ENCODE measurements around the gene MYO5C. TPM values are rescaled to one million over a fixed set of nuclear protein-coding genes. Genes with fewer than 3 reads are reported as not detected.

The MYO5C gene
- total RNA-seq, 1 donor from 2014 or later = 23.0 TPM

DNA sequence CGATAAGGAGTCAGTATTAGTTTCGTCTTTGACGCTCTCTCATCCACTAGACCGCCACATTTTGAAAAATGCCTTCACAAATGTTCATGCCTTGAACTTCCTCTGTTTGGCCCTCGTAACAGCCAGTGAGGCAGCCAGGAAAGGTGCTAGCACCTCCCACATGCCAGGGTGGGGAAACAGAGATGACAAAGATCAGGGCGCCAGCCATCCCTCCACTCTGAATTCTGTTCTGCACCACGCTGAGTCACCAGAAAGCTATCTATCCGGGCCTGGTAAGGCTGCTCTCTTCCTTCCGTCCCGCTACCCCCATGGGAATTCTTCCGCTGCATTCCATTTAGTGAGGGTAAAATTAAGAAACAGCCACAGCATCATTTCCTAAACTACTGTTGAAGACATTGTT lies 151.7 kb downstream of the MYO5C start:
- Mint-ChIP-seq H3K27me3 (ENCODE audit: low read depth) (no peaks in the 10 kb centered on the region), H3K36me3 (peaks cover 11% of the 10 kb centered on the region), H3K9me3 (no peaks in the 10 kb centered on the region), H3K4me3 (no peak overlapping the region), H3K27ac (peak overlapping the region; percentile 87), H3K4me1 (peaks cover 8% of the 10 kb centered on the region)
- TF ChIP-seq, protein P1, sequence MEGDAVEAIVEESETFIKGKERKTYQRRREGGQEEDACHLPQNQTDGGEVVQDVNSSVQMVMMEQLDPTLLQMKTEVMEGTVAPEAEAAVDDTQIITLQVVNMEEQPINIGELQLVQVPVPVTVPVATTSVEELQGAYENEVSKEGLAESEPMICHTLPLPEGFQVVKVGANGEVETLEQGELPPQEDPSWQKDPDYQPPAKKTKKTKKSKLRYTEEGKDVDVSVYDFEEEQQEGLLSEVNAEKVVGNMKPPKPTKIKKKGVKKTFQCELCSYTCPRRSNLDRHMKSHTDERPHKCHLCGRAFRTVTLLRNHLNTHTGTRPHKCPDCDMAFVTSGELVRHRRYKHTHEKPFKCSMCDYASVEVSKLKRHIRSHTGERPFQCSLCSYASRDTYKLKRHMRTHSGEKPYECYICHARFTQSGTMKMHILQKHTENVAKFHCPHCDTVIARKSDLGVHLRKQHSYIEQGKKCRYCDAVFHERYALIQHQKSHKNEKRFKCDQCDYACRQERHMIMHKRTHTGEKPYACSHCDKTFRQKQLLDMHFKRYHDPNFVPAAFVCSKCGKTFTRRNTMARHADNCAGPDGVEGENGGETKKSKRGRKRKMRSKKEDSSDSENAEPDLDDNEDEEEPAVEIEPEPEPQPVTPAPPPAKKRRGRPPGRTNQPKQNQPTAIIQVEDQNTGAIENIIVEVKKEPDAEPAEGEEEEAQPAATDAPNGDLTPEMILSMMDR (IDR thresholded peaks at IDR 0.05; ENCODE audit: unreplicated experiment) = no peak
- DNase-seq (ENCODE audit: low spot score in 2 of 2, unreplicated experiment in 2 of 2) = no peak

Small RNA genes lying within 50 kb of the gene (microRNA-seq; reads per million reads assigned to microRNA genes)
- 0.88 reads per million for gene MIR1266

Other genes with a start within 250 kb of the MYO5C start
- gene BCL2L10, start 183.0 kb downstream of the MYO5C start, total RNA-seq = 0.36 TPM in 1 of 3 replicates, not detected in the others
- 22.3 to 23.1 TPM (median 22.5 TPM) in 3 replicates for gene GNB5, start 104.4 kb downstream of the MYO5C start, total RNA-seq
- 13.7 to 15.3 TPM (median 14.4 TPM) in 3 replicates for gene MYO5A, start 233.1 kb upstream of the MYO5C start, total RNA-seq